ENCODE measurements around the gene NRARP. TPM values are rescaled to one million over a fixed set of nuclear protein-coding genes. Genes with fewer than 3 reads are reported as not detected.
"Not testable (repeated sequence)": the region's sequence is repeated elsewhere in the genome, so short reads cannot be mapped to it uniquely, and the experiment has no call there.

Gene NRARP
- total RNA-seq, 1 donor from 2014 or later, result 3.6 TPM

GRCh38 chr9:137276473-137277328, 25.4 kb downstream of the NRARP start:
- no peak for DNase-seq

GRCh38 chr9:137275588-137276472, 26.2 kb downstream of the NRARP start:
- no peak for DNase-seq

DNA sequence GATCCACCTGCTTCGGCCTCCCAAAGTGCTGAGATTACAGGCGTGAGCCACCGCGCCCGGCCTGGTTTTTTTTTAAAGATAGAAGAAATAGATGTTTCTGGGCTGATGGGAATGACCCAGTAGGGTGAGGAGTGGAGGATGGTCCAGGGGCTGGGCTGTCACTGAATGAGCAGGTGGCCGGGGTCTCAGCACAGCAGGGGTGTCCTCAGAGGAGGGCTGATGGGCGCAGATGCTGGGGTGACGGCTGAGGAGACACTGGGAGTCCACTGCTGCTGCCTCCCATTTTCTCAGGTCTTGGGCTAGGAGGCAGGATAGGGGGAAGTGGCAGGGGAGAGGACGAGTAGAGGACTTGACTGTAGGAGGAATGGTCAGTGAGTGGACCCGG, 26.9 kb downstream of the NRARP start:
- DNase-seq, result no peak

GRCh38 chr9:137273611-137274320, 28.3 kb downstream of the NRARP start:
- DNase-seq, result no peak

DNA sequence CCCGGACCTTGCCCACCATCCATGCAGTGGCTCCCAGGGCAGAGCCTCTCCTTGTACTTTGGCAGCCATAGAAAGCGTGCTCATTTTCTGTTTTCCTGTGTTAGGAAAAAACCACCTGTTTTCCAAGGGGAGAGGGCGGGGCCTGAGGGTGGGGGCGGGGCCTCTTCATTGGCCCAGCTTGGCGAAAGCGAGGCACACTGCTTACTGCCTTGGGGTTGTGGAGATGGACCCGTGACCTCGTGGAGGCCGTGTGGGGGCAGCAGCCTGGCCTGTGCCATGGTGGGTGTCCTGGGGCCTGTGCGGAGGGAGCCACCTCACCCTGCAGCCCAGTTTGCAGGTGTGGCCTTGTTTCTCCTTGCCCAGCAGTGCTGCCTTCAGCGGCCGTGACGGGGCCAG, 29.0 kb downstream of the NRARP start:
- no peak for DNase-seq

DNA sequence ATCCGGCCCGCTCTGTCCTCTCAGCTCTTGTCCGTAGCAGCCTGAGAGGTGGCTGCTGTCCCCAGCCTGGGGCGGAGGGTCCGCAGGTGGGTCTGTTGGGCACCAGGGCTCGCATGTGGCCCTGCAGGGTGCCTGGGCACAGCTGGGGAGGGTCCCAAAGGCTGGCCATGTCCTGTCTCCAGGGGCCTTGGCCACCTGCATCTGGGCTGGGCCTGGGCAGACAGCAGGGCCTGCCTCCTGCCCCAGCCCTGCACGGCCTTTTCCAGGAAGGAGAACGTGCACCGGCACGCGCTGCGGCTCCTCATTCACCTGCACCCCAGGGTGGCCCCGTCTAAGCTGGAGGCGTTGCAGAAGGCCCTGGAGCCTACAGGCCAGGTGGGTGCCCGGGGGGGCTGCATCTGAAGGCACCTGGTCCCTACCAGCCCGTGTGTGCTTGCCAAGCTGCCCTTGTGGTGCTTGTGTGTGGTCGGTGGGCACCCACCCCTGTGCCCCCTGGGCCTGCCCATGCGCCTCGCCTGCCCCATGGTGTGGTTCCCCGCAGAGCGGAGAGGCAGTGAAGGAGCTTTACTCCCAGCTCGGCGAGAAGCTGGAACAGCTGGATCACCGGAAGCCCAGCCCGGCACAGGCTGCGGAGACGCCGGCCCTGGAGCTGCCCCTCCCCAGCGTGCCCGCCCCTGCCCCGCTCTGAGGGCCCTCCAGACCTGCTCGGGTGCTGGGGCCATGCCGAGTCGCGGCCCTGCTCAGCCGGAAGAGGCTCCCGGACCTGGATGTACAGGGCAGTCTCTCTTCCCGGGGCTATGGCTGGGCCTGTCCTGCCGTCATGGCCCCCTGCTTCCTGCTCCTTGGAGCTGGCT, 29.6 kb downstream of the NRARP start:
- DNase-seq, result no peak

DNA sequence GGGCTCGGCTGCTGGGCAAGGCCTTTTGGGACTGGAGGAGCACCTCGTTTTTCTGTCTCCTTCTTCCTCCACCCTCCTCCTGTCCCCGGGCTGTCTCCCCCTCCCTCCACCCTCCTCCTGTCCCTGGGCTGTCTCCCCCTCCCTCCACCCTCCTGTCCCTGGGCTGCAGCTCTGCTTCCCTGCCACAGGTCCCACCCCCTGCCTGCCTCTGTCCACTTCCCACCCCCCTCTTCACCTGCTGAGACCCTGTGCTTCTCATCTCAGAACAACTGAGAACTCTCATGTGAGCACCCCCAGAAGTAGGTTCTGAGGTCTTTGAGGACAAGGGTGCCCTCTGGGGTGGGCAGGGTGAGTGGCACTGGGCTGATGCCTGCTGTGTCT, 30.4 kb downstream of the NRARP start:
- no peak for DNase-seq

GRCh38 chr9:137270929-137271695, 31.0 kb downstream of the NRARP start:
- DNase-seq, result no peak

- no peak for DNase-seq
Measured at GRCh38 chr9:137269231-137269772, 32.8 kb downstream of the NRARP start.

- no peak for DNase-seq
Measured at GRCh38 chr9:137268538-137269201, 33.4 kb downstream of the NRARP start.

- DNase-seq, result no peak
Measured at GRCh38 chr9:137267933-137268355, 34.1 kb downstream of the NRARP start.

DNA sequence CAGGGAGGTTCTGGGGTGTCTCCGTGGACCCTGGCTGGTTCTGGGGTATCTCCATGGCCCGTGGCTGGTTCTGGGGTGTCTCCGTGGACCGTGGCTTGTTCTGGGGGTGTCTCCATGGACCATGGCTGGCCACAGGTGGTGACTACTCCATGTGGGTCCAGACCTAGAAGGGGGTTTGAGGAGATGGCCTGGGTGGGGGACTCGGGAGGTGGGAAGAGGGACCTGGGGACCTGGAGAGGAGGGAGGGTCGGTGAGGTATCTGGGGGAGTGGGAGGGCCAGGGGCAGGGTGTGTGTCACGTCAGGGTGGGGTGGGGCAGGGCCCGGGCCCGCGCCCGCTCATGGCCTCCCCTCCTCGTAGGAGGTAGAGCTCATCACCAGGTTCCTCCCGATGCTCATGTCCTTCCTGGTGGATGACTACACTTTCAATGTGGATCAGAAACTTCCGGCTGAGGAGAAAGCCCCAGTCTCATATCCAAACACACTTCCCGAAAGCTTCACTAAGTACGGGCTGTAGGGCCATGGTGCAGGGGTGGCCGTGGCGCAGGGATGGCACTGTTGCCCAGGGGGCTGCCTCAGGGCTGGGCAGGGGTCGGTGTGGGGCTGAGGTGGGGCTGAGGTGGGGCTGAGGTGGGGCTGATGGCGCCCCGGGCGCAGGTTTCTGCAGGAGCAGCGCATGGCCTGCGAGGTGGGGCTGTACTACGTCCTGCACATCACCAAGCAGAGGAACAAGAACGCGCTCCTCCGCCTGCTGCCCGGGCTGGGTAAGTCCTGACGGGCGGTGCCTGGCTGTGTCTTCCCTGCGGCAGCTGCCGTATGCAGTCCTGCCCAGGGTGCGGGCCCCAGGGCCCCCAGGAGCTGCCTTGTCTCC, 35.3 kb downstream of the NRARP start:
- no peak for DNase-seq

- DNase-seq, result no peak
Measured at GRCh38 chr9:137266162-137266527, 35.9 kb downstream of the NRARP start.

DNA sequence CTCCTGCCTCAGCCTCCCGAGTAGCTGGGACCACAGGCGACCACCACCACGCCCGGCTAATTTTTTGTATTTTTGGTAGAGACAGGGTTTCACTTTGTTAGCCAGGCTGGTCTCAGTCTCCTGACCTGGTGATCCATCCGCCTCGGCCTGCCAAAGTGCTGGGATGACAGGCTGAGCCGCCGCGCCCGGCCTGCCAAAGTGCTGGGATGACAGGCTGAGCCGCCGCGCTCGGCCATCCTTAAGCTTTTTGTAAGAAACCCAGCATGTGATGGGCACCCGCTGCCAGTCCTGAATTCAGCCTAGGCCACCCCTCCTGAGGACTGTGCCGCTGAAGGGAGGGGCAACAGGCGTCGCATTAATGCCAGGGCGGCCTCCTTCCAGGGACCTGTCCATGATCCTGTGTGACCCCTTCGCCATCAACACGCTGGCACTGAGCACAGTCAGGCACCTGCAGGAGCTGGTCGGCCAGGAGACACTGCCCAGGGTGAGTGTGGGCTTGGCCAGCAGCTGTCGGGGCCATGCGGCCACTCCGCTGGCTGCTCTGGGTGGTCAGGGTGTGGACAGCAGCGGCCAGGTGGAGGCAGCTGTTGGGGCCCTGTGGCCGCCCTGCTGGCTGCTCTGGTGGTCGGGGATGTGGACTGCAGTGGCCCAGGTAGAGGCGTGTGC, 36.4 kb downstream of the NRARP start:
- no peak for DNase-seq

GRCh38 chr9:137264067-137264466, 38.0 kb downstream of the NRARP start:
- DNase-seq, result no peak

- DNase-seq, result no peak
Measured at GRCh38 chr9:137263506-137263905, 38.6 kb downstream of the NRARP start.

GRCh38 chr9:137262909-137263285, 39.2 kb downstream of the NRARP start:
- DNase-seq, result no peak

DNA sequence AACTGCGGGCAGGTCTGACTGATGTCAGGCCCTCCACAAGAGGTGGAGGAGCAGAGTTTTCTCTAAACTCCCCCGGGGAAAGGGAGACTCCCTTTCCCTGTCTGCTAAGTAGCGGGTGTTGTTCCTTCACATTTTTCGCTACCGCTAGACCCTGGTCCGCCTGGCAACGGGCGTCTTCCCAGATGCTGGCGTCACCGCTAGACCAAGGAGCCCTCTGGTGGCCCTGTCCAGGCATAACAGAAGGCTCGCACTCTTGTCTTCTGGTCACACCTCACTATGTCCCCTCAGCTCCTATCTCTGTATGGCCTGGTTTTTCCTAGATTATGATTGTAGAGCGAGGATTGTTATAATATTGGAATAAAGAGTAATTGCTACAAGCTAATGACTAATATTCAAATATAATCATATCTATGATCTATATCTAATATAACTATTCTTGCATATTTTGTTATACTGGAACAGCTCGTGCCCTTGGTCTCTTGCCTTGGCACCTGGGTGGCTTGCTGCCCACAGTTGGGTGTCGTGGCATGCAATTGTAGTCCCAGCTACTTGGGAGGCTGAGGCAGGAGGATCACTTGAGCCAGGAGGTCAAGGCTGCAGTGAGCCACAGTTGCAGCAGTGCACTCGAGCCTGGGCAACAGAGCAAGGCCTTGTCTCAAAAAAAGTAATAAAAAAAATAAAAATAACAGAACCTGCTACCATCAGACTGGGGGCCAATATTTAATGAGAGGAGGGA, 39.7 kb downstream of the NRARP start:
- DNase-seq, result not testable (repeated sequence)

All from occipital lobe (tissue), 2 donors.